ENCODE results near the gene ENG.

DNA sequence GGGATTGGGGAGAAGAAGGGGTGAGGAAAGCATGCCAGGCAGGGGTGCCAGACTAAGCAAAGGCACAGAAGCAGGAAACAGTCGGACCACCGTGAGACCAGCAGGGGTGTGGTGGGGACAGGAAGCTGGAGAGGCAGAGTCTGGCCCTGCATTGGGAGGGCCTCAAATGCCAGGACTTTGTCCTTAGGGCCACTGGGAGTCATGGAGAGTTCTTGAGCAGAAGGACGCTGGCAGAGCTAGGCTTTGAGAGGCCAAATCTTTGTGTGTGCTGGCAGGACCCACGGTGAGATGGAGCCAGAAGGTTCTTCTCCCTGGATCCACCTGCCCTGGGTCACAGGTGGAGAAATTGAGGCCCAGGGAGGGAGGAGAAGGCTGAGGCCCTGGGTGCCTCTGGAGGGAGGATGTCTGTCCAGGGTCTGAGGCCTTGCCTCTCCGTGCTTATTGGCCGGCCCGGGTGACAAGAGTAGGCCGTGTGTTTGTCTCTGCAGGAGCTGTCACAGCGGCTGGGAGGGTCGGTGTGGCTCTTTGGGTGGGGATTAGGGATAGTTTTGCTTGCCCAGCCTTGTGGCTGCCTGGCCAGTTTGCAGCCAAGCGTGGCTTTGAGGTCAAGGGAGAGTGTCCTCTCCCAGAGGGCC is 1.8 kb upstream of the ENG start:
- TF ChIP-seq, protein P1, sequence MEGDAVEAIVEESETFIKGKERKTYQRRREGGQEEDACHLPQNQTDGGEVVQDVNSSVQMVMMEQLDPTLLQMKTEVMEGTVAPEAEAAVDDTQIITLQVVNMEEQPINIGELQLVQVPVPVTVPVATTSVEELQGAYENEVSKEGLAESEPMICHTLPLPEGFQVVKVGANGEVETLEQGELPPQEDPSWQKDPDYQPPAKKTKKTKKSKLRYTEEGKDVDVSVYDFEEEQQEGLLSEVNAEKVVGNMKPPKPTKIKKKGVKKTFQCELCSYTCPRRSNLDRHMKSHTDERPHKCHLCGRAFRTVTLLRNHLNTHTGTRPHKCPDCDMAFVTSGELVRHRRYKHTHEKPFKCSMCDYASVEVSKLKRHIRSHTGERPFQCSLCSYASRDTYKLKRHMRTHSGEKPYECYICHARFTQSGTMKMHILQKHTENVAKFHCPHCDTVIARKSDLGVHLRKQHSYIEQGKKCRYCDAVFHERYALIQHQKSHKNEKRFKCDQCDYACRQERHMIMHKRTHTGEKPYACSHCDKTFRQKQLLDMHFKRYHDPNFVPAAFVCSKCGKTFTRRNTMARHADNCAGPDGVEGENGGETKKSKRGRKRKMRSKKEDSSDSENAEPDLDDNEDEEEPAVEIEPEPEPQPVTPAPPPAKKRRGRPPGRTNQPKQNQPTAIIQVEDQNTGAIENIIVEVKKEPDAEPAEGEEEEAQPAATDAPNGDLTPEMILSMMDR (IDR thresholded peaks at IDR 0.05; ENCODE audit: insufficient read depth, low read length, poor library complexity, severe bottlenecking), result no peak
- no peak for TF ChIP-seq EZH2phosphoT487 (conservative IDR thresholded peaks at IDR 0.05; ENCODE audit: low read length)

All from SU-DHL-6 (cell line).